Stimulated activated CD8-positive, alpha-beta memory T cell treated with anti-CD3 and anti-CD28 coated beads, Interleukin-12 subunit alpha, Interleukin-12 subunit beta, amount 100 ng/mL, for 1 hour (primary cell): ENCODE data around the gene BBX.

Experiments used
- DNase-seq: peaks from one replicate; pipeline ENCODE4 v3.0.0-alpha.2; 2020; ENCODE audit warnings: low read depth

BBX gene

GRCh38 chr3:107599772-107600145, 77.0 kb downstream of the BBX start:
- DNase-seq: no peak

GRCh38 chr3:107600780-107601179, 78.0 kb downstream of the BBX start:
- no peak for DNase-seq

GRCh38 chr3:107604057-107604822, 81.5 kb downstream of the BBX start:
- DNase-seq: no peak

- no peak for DNase-seq
Measured at GRCh38 chr3:107611775-107612469, 89.2 kb downstream of the BBX start.

GRCh38 chr3:107612664-107613084, 89.9 kb downstream of the BBX start:
- no peak for DNase-seq

GRCh38 chr3:107619549-107619948, 96.8 kb downstream of the BBX start:
- no peak for DNase-seq

GRCh38 chr3:107620534-107620933, 97.8 kb downstream of the BBX start:
- no peak for DNase-seq

- no peak for DNase-seq
Measured at GRCh38 chr3:107621465-107621864, 98.7 kb downstream of the BBX start.

GRCh38 chr3:107627962-107628542, 105.3 kb downstream of the BBX start:
- DNase-seq: no peak

- no peak for DNase-seq
Measured at GRCh38 chr3:107629566-107629965, 106.8 kb downstream of the BBX start.

- DNase-seq: no peak
Measured at GRCh38 chr3:107630779-107631178, 108.0 kb downstream of the BBX start.

GRCh38 chr3:107632576-107632975, 109.8 kb downstream of the BBX start:
- no peak for DNase-seq

GRCh38 chr3:107633327-107634098, 110.8 kb downstream of the BBX start:
- no peak for DNase-seq

GRCh38 chr3:107634099-107634489, 111.3 kb downstream of the BBX start:
- no peak for DNase-seq

GRCh38 chr3:107637416-107638183, 114.8 kb downstream of the BBX start:
- no peak for DNase-seq

- DNase-seq: no peak
Measured at GRCh38 chr3:107641572-107642307, 119.0 kb downstream of the BBX start.

- DNase-seq: no peak
Measured at GRCh38 chr3:107643038-107643883, 120.5 kb downstream of the BBX start.

- DNase-seq: no peak
Measured at GRCh38 chr3:107644631-107645030, 121.9 kb downstream of the BBX start.

- DNase-seq: no peak
Measured at GRCh38 chr3:107650788-107651187, 128.0 kb downstream of the BBX start.

- no peak for DNase-seq
Measured at GRCh38 chr3:107651782-107652181, 129.0 kb downstream of the BBX start.
